IMR-90 (cell line): Measurements from ENCODE around the gene ARV1.

Source experiments
- CEBPB ChIP-seq: IDR thresholded peaks from 2 replicates; pipeline ENCODE4 v1.6.1; 2012; ENCODE audit warnings: low read depth, low read length, improper control_type of control experiment
- MAFK ChIP-seq: IDR thresholded peaks from 2 replicates; pipeline ENCODE4 v1.6.1; 2012; ENCODE audit warnings: low read depth, low read length, improper control_type of control experiment
- MXI1 ChIP-seq: IDR thresholded peaks from 2 replicates; pipeline ENCODE4 v1.6.1; 2012; ENCODE audit warnings: low read depth, mild to moderate bottlenecking, low read length, moderate library complexity, borderline replicate concordance
- POLR2A ChIP-seq: IDR thresholded peaks from 2 replicates; pipeline ENCODE4 v1.6.1; 2012; ENCODE audit warnings: mild to moderate bottlenecking, low read depth, low read length
- RFX5 ChIP-seq: IDR thresholded peaks from 2 replicates; pipeline ENCODE4 v1.8.0; 2012; ENCODE audit warnings: low read depth, mild to moderate bottlenecking, low read length, moderate library complexity
- TF ChIP-seq, protein P1 (sequence below): fragments of 150-350 bp; IDR thresholded peaks from 2 replicates; pipeline ENCODE4 v1.6.1; 2017; ENCODE audit warnings: mild to moderate bottlenecking, antibody characterized with exemption, low read length, low read depth
- TF ChIP-seq, protein P2 (sequence below): conservative IDR thresholded peaks from 2 replicates; pipeline ENCODE4 v1.5.1; 2012; ENCODE audit warnings: mild to moderate bottlenecking, low read depth, low read length, improper control_type of control experiment

DNA sequence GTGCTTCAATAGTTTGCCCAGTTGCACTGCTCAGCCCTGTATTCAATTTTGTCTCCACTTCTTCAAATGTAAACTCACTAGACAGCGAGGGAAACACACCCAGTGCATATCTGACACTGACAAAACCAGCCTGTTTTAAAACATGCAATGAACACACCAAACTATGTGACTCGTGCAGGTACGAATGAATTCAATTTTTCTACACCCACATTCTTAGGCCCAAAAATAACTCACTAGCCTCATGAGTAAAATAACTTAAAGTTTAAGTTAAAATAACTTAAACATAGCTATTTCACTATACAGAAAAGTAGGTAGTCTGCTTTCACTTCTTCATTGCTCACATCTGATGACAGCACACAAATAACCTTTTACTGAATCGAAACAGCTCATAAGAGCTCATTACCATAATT, 21.3 kb upstream of the ARV1 start:
- no peak for TF ChIP-seq CEBPB
- TF ChIP-seq, protein P1, sequence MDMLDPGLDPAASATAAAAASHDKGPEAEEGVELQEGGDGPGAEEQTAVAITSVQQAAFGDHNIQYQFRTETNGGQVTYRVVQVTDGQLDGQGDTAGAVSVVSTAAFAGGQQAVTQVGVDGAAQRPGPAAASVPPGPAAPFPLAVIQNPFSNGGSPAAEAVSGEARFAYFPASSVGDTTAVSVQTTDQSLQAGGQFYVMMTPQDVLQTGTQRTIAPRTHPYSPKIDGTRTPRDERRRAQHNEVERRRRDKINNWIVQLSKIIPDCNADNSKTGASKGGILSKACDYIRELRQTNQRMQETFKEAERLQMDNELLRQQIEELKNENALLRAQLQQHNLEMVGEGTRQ: no peak
- TF ChIP-seq, protein P2, sequence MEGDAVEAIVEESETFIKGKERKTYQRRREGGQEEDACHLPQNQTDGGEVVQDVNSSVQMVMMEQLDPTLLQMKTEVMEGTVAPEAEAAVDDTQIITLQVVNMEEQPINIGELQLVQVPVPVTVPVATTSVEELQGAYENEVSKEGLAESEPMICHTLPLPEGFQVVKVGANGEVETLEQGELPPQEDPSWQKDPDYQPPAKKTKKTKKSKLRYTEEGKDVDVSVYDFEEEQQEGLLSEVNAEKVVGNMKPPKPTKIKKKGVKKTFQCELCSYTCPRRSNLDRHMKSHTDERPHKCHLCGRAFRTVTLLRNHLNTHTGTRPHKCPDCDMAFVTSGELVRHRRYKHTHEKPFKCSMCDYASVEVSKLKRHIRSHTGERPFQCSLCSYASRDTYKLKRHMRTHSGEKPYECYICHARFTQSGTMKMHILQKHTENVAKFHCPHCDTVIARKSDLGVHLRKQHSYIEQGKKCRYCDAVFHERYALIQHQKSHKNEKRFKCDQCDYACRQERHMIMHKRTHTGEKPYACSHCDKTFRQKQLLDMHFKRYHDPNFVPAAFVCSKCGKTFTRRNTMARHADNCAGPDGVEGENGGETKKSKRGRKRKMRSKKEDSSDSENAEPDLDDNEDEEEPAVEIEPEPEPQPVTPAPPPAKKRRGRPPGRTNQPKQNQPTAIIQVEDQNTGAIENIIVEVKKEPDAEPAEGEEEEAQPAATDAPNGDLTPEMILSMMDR: no peak
- TF ChIP-seq MAFK: no peak
- no peak for TF ChIP-seq RFX5
- no peak for TF ChIP-seq POLR2A
- TF ChIP-seq MXI1: no peak
